Stimulated activated naive CD8-positive, alpha-beta T cell treated with anti-CD3 and anti-CD28 coated beads, Interleukin-15, Interleukin-2, amounts not matched to agents 100 ng/mL and 50 ng/mL, for 24 hours (primary cell): Measurements from ENCODE around the gene C19orf18.
A peak's percentile ranks its signal among the peaks of the same experiment; 100 is the strongest.
"Not testable (repeated sequence)": the region's sequence is repeated elsewhere in the genome, so short reads cannot be mapped to it uniquely, and the experiment has no call there.

Source experiments
- H3K27ac Mint-ChIP-seq: one replicate; pipeline ENCODE4 v1.8.0; 2021; ENCODE audit warnings: mild to moderate bottlenecking, mixed read lengths
- H3K27me3 Mint-ChIP-seq: one replicate; pipeline ENCODE4 v1.8.0; 2021; ENCODE audit warnings: mixed read lengths
- H3K36me3 Mint-ChIP-seq: one replicate; pipeline ENCODE4 v1.8.0; 2021; ENCODE audit warnings: low read depth, mixed read lengths
- H3K4me1 Mint-ChIP-seq: one replicate; pipeline ENCODE4 v1.8.0; 2021; ENCODE audit warnings: low read depth, mixed read lengths
- H3K4me3 Mint-ChIP-seq: one replicate; pipeline ENCODE4 v1.8.0; 2021; ENCODE audit warnings: mild to moderate bottlenecking, mixed read lengths
- H3K9me3 Mint-ChIP-seq: one replicate; pipeline ENCODE4 v1.8.0; 2021; ENCODE audit warnings: mixed read lengths

Gene C19orf18

GRCh38 chr19:57974434-57974833 is at the start of gene C19orf18:
Gene C19orf18, minus strand, starts transcription at chr19:57974534. Its CDS starts 102 bp downstream, at chr19:57974432.
- Mint-ChIP-seq H3K27me3 (no peaks in the 10 kb centered on the region), H3K4me1 (no peaks in the 10 kb centered on the region), H3K36me3 (peaks cover 71% of the 10 kb centered on the region), H3K4me3 (no peak within 1 kb of the TSS), H3K9me3 (peaks cover 58% of the 10 kb centered on the region), H3K27ac (no peak within 1 kb of the TSS)

DNA sequence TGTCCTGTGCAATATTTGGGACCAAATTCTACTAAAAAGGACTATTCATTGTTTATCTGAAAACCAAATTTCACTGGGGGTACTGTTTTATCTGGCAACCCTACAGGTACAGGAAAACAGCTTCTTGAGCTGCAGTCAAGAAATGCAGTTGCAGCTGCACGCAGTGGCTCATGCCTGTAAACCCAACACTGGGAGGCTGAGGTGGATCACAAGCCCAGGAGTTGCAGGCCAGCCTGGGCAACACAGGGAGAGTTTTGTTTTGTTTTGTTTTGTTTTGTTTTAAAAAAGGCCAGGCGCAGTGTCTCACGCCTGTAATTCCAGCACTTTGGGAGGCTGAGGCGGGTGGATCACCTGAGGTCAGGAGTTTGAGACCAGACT is 47.9 kb upstream of the C19orf18 start:
- Mint-ChIP-seq H3K4me3 (no peak overlapping the region), H3K27me3 (no peaks in the 10 kb centered on the region), H3K27ac (no peak overlapping the region), H3K36me3 (peaks cover 7% of the 10 kb centered on the region), H3K9me3 (peaks cover 11% of the 10 kb centered on the region), H3K4me1 (no peaks in the 10 kb centered on the region)

- H3K9me3 Mint-ChIP-seq: peaks cover 11% of the 10 kb centered on the region
- H3K27ac Mint-ChIP-seq: no peak overlapping the region
These were observed 47.4 kb upstream of the C19orf18 start for GRCh38 chr19:58021541-58022282.

DNA sequence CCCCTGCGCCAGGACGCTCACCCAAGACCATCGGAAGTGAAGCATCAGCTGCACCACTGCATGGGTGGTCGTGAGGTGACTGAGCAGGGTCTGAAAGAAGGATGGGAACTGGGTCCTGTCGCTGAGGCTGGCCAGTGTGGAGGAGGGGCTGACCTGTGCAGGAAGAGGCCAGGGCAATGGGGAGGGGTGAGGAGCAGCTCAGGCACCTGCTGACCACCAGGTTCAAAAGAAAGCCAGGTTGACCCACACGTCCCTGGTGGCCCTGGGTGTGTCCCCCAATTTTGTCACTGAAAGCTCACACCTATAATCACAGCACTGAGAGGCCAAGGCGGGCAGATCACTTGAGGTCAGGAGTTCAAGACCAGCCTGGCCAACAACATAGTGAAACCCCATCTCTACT is 45.8 kb upstream of the C19orf18 start:
- Mint-ChIP-seq H3K9me3 (peaks cover 11% of the 10 kb centered on the region), H3K27ac (no peak overlapping the region), H3K4me1 (no peaks in the 10 kb centered on the region), H3K36me3 (peaks cover 7% of the 10 kb centered on the region), H3K27me3 (no peaks in the 10 kb centered on the region), H3K4me3 (no peak overlapping the region)

More at GRCh38 chr19:58021541-58022282, 47.4 kb upstream of the C19orf18 start:
- H3K4me3 Mint-ChIP-seq: no peak overlapping the region
- no peaks in the 10 kb centered on the region for H3K4me1 Mint-ChIP-seq
- H3K36me3 Mint-ChIP-seq: peaks cover 7% of the 10 kb centered on the region
- no peaks in the 10 kb centered on the region for H3K27me3 Mint-ChIP-seq

GRCh38 chr19:58014141-58014540 is 39.8 kb upstream of the C19orf18 start:
- Mint-ChIP-seq H3K4me1 (no peaks in the 10 kb centered on the region), H3K36me3 (peaks cover 19% of the 10 kb centered on the region), H3K27ac (no peak overlapping the region), H3K4me3 (no peak overlapping the region), H3K27me3 (peaks cover 4% of the 10 kb centered on the region), H3K9me3 (peaks cover 27% of the 10 kb centered on the region)

DNA sequence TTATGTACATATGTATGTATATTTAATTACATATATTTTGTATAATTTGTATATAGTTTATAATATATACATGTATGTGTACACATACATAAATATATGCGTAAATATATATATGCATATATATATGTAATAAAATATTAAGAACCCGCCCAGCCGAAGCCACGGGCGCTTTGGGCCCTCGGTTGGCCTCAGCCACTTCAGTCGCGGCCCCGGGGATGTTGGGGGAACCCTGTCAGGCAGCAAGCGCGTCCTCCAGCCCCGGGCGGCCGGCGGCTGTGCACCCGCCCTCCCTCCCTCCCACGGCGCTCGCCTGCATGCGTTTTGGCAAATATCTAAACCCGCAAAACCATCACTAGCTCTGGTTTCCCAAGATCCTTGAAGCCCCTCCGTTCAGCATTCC is 36.2 kb upstream of the C19orf18 start:
- peaks cover 49% of the 10 kb centered on the region for H3K36me3 Mint-ChIP-seq
- no peak overlapping the region for H3K4me3 Mint-ChIP-seq
- H3K4me1 Mint-ChIP-seq: no peaks in the 10 kb centered on the region
- H3K9me3 Mint-ChIP-seq: peaks cover 44% of the 10 kb centered on the region
- peaks cover 6% of the 10 kb centered on the region for H3K27me3 Mint-ChIP-seq
- H3K27ac Mint-ChIP-seq: no peak overlapping the region

DNA sequence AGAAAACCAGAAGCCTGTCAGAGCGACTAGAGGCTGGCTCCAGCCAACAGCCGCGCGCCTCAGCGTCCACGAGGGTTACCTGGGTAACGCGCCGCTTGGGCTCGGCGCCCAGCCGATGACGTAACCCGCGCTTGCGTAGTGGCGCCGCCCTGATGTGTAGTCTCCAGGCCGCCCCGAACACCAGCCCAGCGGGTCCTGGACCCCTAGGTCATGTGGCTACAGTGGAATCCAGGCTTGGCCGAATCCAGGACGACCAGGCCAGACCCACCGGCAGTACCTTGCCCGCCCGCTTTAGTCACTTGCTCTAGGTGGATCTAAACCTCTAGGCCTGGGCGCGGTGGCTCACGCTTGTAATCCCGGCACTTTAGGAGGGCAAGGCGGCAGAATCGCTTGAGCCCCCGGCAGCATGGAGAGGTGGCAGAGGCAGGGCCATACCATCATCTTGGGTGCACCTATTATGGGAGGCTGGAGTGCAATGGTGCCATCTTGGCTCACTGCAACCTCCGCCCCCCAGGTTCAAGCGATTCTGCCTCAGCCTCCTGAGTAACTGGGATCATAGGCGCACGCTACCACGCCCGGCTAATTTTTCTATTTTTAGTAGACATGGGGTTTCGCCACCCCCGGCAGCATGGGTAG is 35.5 kb upstream of the C19orf18 start:
- Mint-ChIP-seq H3K27ac (no peak overlapping the region), H3K27me3 (peaks cover 4% of the 10 kb centered on the region)

DNA sequence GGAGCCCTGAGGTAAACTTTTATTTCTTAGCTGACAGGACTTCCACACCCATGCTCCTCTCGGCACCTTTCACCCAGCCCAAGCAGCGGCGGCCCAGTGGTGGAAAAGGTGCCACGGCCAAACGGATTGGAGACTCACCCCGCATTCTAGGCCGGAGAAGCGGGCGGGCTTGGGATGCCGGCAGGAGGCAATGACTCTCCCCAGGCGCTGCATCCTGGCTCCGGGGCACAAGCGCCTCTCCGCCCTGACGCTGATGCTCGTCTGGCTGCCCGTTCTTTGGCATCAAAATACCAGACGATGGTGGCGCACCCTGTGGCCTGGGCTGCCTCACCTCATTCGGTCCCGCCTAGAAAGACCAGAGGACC is 34.9 kb upstream of the C19orf18 start:
- Mint-ChIP-seq H3K27me3 (peaks cover 3% of the 10 kb centered on the region), H3K9me3 (peaks cover 50% of the 10 kb centered on the region)

More for the DNA sequence above, 35.5 kb upstream of the C19orf18 start:
- Mint-ChIP-seq H3K9me3 (peaks cover 47% of the 10 kb centered on the region), H3K4me1 (peaks cover under 1% of the 10 kb centered on the region), H3K36me3 (peaks cover 56% of the 10 kb centered on the region), H3K4me3 (peak overlapping the region; percentile 69)

GRCh38 chr19:58008877-58009276 is 34.5 kb upstream of the C19orf18 start:
- H3K9me3 Mint-ChIP-seq: peaks cover 54% of the 10 kb centered on the region

More for the DNA sequence above, 34.9 kb upstream of the C19orf18 start:
- H3K4me1 Mint-ChIP-seq: peaks cover 4% of the 10 kb centered on the region
- no peak overlapping the region for H3K27ac Mint-ChIP-seq
- peaks cover 61% of the 10 kb centered on the region for H3K36me3 Mint-ChIP-seq
- H3K4me3 Mint-ChIP-seq: peak overlapping the region; percentile 43

DNA sequence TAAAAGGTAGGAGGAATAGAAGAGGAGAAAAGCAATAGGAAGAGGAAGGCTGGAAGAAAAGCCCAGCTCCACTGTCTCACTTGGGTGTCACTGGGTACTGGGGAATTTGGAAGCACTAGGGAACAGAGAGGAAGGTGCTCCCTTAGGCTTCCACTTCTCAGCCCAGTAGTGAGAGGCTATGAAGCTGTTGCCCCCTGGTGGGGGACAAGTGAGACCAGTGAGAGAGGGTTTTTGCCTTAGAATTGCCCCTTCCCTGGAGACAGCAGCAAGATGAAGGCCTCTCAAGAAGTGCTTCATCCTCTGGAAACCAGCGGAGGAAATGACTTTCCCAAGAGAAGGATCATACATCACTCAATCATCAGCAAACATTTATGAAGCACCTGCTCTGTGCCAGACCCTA is 33.0 kb upstream of the C19orf18 start:
- peaks cover 46% of the 10 kb centered on the region for H3K9me3 Mint-ChIP-seq
- peaks cover 3% of the 10 kb centered on the region for H3K27me3 Mint-ChIP-seq
- H3K27ac Mint-ChIP-seq: no peak overlapping the region
- H3K36me3 Mint-ChIP-seq: peaks cover 68% of the 10 kb centered on the region
- no peak overlapping the region for H3K4me3 Mint-ChIP-seq
- H3K4me1 Mint-ChIP-seq: peaks cover 18% of the 10 kb centered on the region

More at GRCh38 chr19:58008877-58009276, 34.5 kb upstream of the C19orf18 start:
- H3K4me1 Mint-ChIP-seq, H3K27ac Mint-ChIP-seq, H3K27me3 Mint-ChIP-seq: not testable (repeated sequence)
- peak overlapping the region; percentile 43 for H3K4me3 Mint-ChIP-seq
- H3K36me3 Mint-ChIP-seq: peaks cover 65% of the 10 kb centered on the region

DNA sequence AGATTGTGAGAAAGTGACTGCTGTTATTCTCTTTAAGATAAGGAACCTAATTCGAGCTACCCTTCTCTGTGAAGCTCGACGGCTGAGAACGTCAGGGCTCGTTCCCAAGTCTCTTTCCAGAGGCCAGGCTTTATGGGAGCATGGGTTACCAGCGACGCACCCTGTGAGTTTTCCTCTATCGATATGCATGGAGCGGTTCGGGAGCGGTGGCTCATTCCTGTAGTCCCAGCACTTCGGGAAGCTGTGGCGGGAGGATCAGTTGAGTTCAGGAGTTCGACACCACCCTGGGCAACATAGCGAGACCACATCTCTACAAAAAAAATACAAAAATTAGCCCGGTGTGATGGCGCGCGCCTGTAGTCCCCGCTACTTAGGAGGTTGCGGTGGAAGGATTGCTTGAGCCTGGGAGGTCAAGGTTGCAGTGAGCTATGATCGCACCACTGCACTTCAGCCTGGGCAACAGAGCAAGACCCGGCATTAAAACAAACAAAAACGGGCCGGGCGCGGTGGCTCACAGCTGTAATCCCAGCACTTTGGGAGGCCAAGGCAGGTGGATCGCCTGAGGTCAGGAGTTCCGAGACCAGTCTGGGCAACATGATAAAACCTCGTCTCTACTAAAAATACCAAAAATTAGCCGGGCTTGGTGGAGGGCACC is 29.0 kb upstream of the C19orf18 start:
- H3K27me3 Mint-ChIP-seq: no peaks in the 10 kb centered on the region
- H3K9me3 Mint-ChIP-seq: peaks cover 44% of the 10 kb centered on the region
- peak overlapping the region; percentile 86 for H3K4me3 Mint-ChIP-seq
- H3K36me3 Mint-ChIP-seq: peaks cover 90% of the 10 kb centered on the region
- peak overlapping the region; percentile 87 for H3K27ac Mint-ChIP-seq
- H3K4me1 Mint-ChIP-seq: peaks cover 35% of the 10 kb centered on the region

DNA sequence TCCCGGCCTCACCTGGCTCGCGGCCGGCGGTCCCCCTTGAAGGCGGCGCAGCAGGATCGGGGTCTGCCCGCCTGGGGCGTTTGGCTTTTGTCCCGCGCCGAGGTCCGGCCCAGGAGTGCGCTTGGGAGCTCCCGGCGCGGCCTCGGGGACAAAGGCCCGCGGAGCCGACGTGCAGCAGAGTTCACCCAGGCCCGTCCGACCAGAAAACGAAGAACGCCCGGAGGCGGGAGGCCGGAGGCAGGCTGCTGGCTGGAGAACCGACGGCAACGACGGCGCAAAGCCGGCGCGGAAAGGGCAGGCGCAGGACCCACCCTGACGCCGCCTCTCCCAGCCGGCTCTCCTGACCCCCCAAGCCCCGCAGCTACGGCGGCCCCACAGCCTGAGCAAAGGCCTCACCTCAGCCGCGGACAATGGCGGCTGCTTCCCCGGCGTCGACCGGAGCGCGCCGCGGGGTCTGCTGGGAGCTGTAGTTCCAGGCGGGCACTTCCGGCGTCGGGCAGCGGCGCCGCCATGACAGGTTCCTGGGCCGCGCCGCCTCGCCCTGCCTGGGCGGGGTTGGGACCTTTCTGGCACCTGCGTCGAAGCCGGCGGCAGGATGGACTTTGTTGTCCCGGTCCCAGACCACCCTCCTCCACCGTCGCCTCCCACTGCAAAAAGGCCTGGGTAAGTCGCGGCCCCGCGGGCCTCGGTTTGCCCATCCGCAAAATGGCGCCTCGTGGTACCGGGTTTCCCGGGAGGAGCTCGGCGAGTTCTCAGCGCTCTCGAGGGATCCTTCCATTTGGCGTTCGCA is 28.2 kb upstream of the C19orf18 start, which contains the start of gene ZNF606:
Gene ZNF606, minus strand, starts transcription at position 437 of the 790 bp plus-strand sequence. CDS start 1,501 bp downstream, outside the sequence.
- peaks cover 41% of the 10 kb centered on the region for H3K9me3 Mint-ChIP-seq

GRCh38 chr19:58001895-58002369 is 27.6 kb upstream of the C19orf18 start:
- H3K4me1 Mint-ChIP-seq: peaks cover 35% of the 10 kb centered on the region
- H3K4me3 Mint-ChIP-seq: peak overlapping the region; percentile 86
- H3K27me3 Mint-ChIP-seq: no peaks in the 10 kb centered on the region
- peaks cover 42% of the 10 kb centered on the region for H3K9me3 Mint-ChIP-seq
- peaks cover 91% of the 10 kb centered on the region for H3K36me3 Mint-ChIP-seq
- peak overlapping the region; percentile 30 for H3K27ac Mint-ChIP-seq

More for the DNA sequence above, 28.2 kb upstream of the C19orf18 start, which contains the start of gene ZNF606:
- Mint-ChIP-seq H3K27ac (peak within 1 kb of the TSS; percentile 87), H3K36me3 (peaks cover 91% of the 10 kb centered on the region), H3K4me3 (peak within 1 kb of the TSS; percentile 86), H3K4me1 (peaks cover 35% of the 10 kb centered on the region), H3K27me3 (no peaks in the 10 kb centered on the region)

GRCh38 chr19:58000677-58001076 is 26.3 kb upstream of the C19orf18 start:
- Mint-ChIP-seq H3K4me3 (peak overlapping the region; percentile 86), H3K27me3 (no peaks in the 10 kb centered on the region), H3K36me3 (peaks cover 93% of the 10 kb centered on the region), H3K9me3 (peaks cover 45% of the 10 kb centered on the region), H3K4me1 (peaks cover 35% of the 10 kb centered on the region), H3K27ac (no peak overlapping the region)
